HepG2 (cell line): Measurements from ENCODE around the gene GPD1. TPM values are rescaled to one million over a fixed set of nuclear protein-coding genes. Genes with fewer than 3 reads are reported as not detected.

Experiments
- ATAC-seq: fragments of 200-7000 bp; cut with Tn5 transposase; 3 replicates; pipeline ENCODE4 v1.9.1; 2020; ENCODE audit warnings: mild to moderate bottlenecking, moderate library complexity
- BruUV-seq: library from RNA; stranded (reverse); fragments of 400-500 nt; replicated peaks from 2 replicates; lab custom pipeline; 2021; lab: Mats Ljungman, UMichigan
- CTCF ChIA-PET: fragments of 300-600 bp; formaldehyde crosslinking; extraction: SDS; loops from one replicate; lab custom pipeline; 2021; ENCODE audit warnings: low total read pairs, inconsistent platforms, low intra/inter-chr PET ratio; lab: Yijun Ruan, JAX
- POLR2A ChIA-PET: fragments of 350-600 bp; sonication (Branson Sonifier 250); formaldehyde crosslinking; loops from one replicate; lab custom pipeline; 2020; ENCODE audit warnings: antibody characterized with exemption, inconsistent platforms; lab: Yijun Ruan, JAX
- DNase-seq: peaks from one replicate; pipeline ENCODE4 v3.0.0-alpha.2; 2015; ENCODE audit warnings: low spot score
- FAIRE-seq: peaks from 3 replicates; lab custom pipeline; 2011; peaks lifted over from hg19 to GRCh38; lab: Jason Lieb, UNC
- H2AFZ ChIP-seq: one replicate; pipeline ENCODE4 v1.6.1; 2011; ENCODE audit warnings: low read length, inconsistent platforms
- H3K27ac ChIP-seq: fragments of 300-600 bp; 3 replicates; pipeline ENCODE4 v1.8.0; 2011; ENCODE audit warnings: mixed run types, mild to moderate bottlenecking, mixed read lengths, low read length, inconsistent platforms; ENCODE audit not compliant: insufficient read depth; ENCODE audit errors: extremely low read length
- H3K27me3 ChIP-seq, 2 experiments: fragments of 200-600 bp in 1 of 2; 2 replicates in 1 of 2; 3 replicates in 1 of 2; pipeline versions ENCODE4 v1.6.0 to v1.8.0; 2011; ENCODE audit warnings: low read length in 2 of 2, mild to moderate bottlenecking in 2 of 2, moderate library complexity in 2 of 2, inconsistent platforms in 1 of 2; ENCODE audit not compliant: insufficient read depth in 2 of 2, control insufficient read depth in 1 of 2
- H3K36me3 ChIP-seq, 2 experiments: fragments of 200-600 bp in 1 of 2; replicated peaks in 1 of 2; 2 replicates in 1 of 2; 3 replicates in 1 of 2; pipeline versions ENCODE4 v1.5.1 to v1.8.0; 2011; ENCODE audit warnings: low read length in 2 of 2, inconsistent platforms in 1 of 2; ENCODE audit not compliant: insufficient read depth in 2 of 2, control insufficient read depth in 1 of 2
- H3K4me1 ChIP-seq: 2 replicates; pipeline ENCODE4 v1.5.1; 2012; ENCODE audit warnings: low read length, inconsistent platforms; ENCODE audit not compliant: insufficient read depth
- H3K4me2 ChIP-seq: 2 replicates; pipeline ENCODE4 v1.6.0; 2011; ENCODE audit warnings: low read depth, low read length, inconsistent platforms
- H3K4me3 ChIP-seq, 3 experiments: fragments of 200-600 bp in 1 of 3; sonication (generic), shearing (Covaris generic) in 1 of 3; replicated peaks in 1 of 3; 2 replicates each; pipeline ENCODE4 v1.5.1; 2011 to 2016; ENCODE audit warnings: low read length in 3 of 3, inconsistent platforms in 2 of 3, low read depth in 2 of 3, mild to moderate bottlenecking in 2 of 3, control low read depth in 1 of 3, mixed read lengths in 1 of 3; ENCODE audit not compliant: insufficient read depth in 1 of 3
- H3K79me2 ChIP-seq: one replicate; pipeline ENCODE4 v1.6.1; 2011; ENCODE audit warnings: low read length, inconsistent platforms; ENCODE audit not compliant: insufficient read depth
- H3K9ac ChIP-seq: 2 replicates; pipeline ENCODE4 v1.6.0; 2011; ENCODE audit warnings: mild to moderate bottlenecking, low read depth, low read length, inconsistent platforms; ENCODE audit not compliant: insufficient read depth
- H3K9me3 ChIP-seq: 2 replicates; pipeline ENCODE4 v1.5.1; 2012; ENCODE audit warnings: mild to moderate bottlenecking, low read length
- H4K20me1 ChIP-seq: 2 replicates; pipeline ENCODE4 v1.6.0; 2011; ENCODE audit warnings: inconsistent platforms, mild to moderate bottlenecking, low read length, moderate library complexity; ENCODE audit not compliant: insufficient read depth
- CEBPG ChIP-seq: IDR thresholded peaks from 2 replicates; pipeline ENCODE4 v1.6.1; 2016
- PITX1 ChIP-seq: sonication (generic); formaldehyde crosslinking; IDR thresholded peaks from 2 replicates; pipeline ENCODE4 v1.5.1; 2020; ENCODE audit warnings: mild to moderate bottlenecking, missing genetic modification reagents
- SAFB2 ChIP-seq: sonication (generic); formaldehyde crosslinking; IDR thresholded peaks from 2 replicates; pipeline ENCODE4 v1.5.1; 2020; ENCODE audit warnings: missing genetic modification reagents, low read depth, mild to moderate bottlenecking, borderline replicate concordance
- ZFP36L1 ChIP-seq: sonication (generic); formaldehyde crosslinking; IDR thresholded peaks from 2 replicates; pipeline ENCODE4 v1.8.0; 2022; ENCODE audit warnings: mild to moderate bottlenecking, missing genetic modification reagents, moderate library complexity
- ZNF644 ChIP-seq: IDR thresholded peaks from 2 replicates; pipeline ENCODE4 v1.6.1; 2016; ENCODE audit warnings: low read depth
- ZNF883 ChIP-seq: sonication (generic); formaldehyde crosslinking; IDR thresholded peaks from 2 replicates; pipeline ENCODE4 v1.5.1; 2020; ENCODE audit warnings: mild to moderate bottlenecking, missing genetic modification reagents; ENCODE audit errors: not compliant biosample characterization
- WGBS: methylation state at CpG from one replicate; pipeline ENCODE4 v1.1.6; 2017; ENCODE audit warnings: low lambda C conversion rate; 5-methylcytosine and 5-hydroxymethylcytosine counted together
- in situ Hi-C: cut with HindIII; loops from 2 replicates; pipeline ENCODE4 v1.10.0; 2017; ENCODE audit warnings: low pct_unique_long_range_greater_than_20kb; ENCODE audit not compliant: extremely low pct_ligation_motif_present
- intact Hi-C: fragments of 100-400 bp; cut with micrococcal nuclease; formaldehyde crosslinking; loops from one replicate; pipeline ENCODE4 v1.10.0; 2022; ENCODE audit not compliant: unreplicated experiment
- polyA plus RNA-seq, 8 experiments: library from polyadenylated mRNA; depleted of rRNA in 3 of 8; stranded (reverse) in 7 of 8; unstranded in 1 of 8; fragments of >200 nt; fragmentation: Illumina TruSeq in 4 of 8; extraction: Trizol in 4 of 8; gene quantifications; 2 replicates each; pipeline versions ENCODE4 v1.2.1 to v1.2.3, GENCODE V29; 2011 to 2016; ENCODE audit warnings: low read depth in 4 of 8, missing spikeins in 1 of 8, mixed read lengths in 1 of 8; ENCODE audit not compliant: insufficient read depth in 1 of 8
- total RNA-seq, 5 experiments: library from RNA; depleted of rRNA; stranded (reverse); fragments of >200 nt; fragmentation: Illumina TruSeq; extraction: Trizol; gene quantifications; 2 replicates each; pipeline ENCODE4 v1.2.3, GENCODE V29; 2016; ENCODE audit warnings: low read depth in 1 of 5
- TF ChIP-seq, protein P1 (sequence below): IDR thresholded peaks from 2 replicates; pipeline ENCODE4 v1.6.1; 2016; ENCODE audit warnings: mild to moderate bottlenecking
- TF ChIP-seq, protein P2 (sequence below): IDR thresholded peaks from 2 replicates; pipeline ENCODE4 v1.6.1; 2016; ENCODE audit warnings: low read depth
- TF ChIP-seq, protein P3 (sequence below): sonication (generic); formaldehyde crosslinking; IDR thresholded peaks from 2 replicates; pipeline ENCODE4 v1.8.0; 2022; ENCODE audit warnings: missing genetic modification reagents, low read depth, mild to moderate bottlenecking, borderline replicate concordance

GPD1 gene
- total and polyA plus RNA-seq, 2 of the 13 experiments (the other 11 are each of a cell fraction or from before 2014, with no cell fraction given): 3.7 to 30.6 TPM

DNA sequence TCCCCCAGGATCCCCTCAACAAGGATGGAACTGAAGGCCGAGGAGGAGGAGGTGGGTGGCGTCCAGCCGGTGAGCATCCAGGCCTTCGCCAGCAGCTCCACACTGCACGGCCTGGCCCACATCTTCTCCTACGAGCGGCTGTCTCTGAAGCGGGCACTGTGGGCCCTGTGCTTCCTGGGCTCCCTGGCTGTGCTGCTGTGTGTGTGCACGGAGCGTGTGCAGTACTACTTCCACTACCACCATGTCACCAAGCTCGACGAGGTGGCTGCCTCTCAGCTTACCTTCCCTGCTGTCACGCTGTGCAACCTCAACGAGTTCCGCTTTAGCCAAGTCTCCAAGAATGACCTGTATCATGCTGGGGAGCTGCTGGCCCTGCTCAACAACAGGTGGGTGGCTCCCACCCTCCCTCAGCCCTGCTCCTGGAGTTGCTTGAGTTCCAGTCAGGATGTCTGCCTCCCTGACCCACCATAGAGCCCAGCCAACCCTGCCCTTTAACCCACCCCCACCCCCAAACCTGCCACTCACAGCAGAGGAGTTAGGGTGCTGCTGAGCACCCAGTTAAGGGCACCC is 45.0 kb upstream of the GPD1 start:
- H2AFZ ChIP-seq: no peak overlapping the region
- H3K9ac ChIP-seq: no peak overlapping the region
- BruUV-seq: no TSS peak
- 63% methylated on average over 2 of the region's 15 CpGs for WGBS
- no peak overlapping the region for H3K27ac ChIP-seq
- intact Hi-C loops: no loop called here
- POLR2A ChIA-PET: no interaction called here
- peaks cover 9 to 31% of the 10 kb centered on the region in 2 experiments; a peak in 4 of 5 replicates for H3K27me3 ChIP-seq
- no peaks in the 10 kb centered on the region for H3K36me3 ChIP-seq
- H4K20me1 ChIP-seq: no peaks in the 10 kb centered on the region
- TF ChIP-seq, protein P1, sequence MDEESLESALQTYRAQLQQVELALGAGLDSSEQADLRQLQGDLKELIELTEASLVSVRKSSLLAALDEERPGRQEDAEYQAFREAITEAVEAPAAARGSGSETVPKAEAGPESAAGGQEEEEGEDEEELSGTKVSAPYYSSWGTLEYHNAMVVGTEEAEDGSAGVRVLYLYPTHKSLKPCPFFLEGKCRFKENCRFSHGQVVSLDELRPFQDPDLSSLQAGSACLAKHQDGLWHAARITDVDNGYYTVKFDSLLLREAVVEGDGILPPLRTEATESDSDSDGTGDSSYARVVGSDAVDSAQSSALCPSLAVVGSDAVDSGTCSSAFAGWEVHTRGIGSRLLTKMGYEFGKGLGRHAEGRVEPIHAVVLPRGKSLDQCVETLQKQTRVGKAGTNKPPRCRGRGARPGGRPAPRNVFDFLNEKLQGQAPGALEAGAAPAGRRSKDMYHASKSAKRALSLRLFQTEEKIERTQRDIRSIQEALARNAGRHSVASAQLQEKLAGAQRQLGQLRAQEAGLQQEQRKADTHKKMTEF: no peak
- TF ChIP-seq ZNF883 (CRISPR knock-in tag) (no peak), CEBPG (CRISPR knock-in tag) (no peak)
- TF ChIP-seq, all 625 proteins: peak for 0
- Histone ChIP-seq H3K9me3 (no peaks in the 10 kb centered on the region), H3K4me3 (no peak overlapping the region), H3K4me1 (peaks cover 24% of the 10 kb centered on the region), H3K4me2 (no peak overlapping the region), H3K79me2 (no peaks in the 10 kb centered on the region)
- DNase-seq (no peak), FAIRE-seq (no peak), ATAC-seq (no peak)
- in situ Hi-C loops: loop anchor here (5.0 to 10.0 kb wide), 2 partner anchors 87 to 194 kb away; partner anchors contain the start of gene AQP6
- CTCF ChIA-PET: interaction anchor here (4.7 kb wide), 1 partner anchor 91 kb away, joined by 65 read pairs; no protein-coding TSS in a partner anchor

DNA sequence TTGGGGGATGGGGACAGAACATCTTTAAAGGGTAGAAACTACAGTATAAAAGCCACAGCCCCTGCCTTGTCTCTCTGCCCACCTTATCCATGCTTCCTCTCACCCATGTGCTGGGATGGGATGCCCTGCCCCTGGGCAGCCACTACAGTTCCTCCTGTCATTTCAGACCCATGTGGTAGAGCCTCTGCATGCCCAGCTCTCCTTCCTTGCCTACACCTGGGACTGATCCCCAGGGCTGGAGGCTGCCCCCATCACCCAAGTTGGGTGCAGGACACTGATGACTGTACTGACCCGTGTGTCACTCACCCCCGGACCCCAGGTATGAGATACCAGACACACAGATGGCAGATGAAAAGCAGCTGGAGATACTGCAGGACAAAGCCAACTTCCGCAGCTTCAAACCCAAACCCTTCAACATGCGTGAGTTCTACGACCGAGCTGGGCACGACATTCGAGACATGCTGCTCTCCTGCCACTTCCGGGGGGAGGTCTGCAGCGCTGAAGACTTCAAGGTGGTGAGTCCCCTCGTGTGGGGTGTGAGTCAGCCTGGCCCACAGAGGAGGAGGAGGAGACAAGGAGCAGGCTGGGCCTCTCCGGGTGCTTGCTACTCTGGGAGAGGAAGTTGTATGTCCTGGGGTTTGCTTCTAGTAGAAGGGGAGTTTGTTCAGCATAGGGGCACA is 44.2 kb upstream of the GPD1 start:
- WGBS: 80% methylated on average over 10 of the region's 12 CpGs
- ATAC-seq: no peak
- Histone ChIP-seq H4K20me1 (no peaks in the 10 kb centered on the region), H3K9me3 (no peaks in the 10 kb centered on the region), H3K27ac (no peak overlapping the region), H3K79me2 (no peaks in the 10 kb centered on the region), H2AFZ (no peak overlapping the region), H3K4me1 (peaks cover 24% of the 10 kb centered on the region), H3K4me3 (no peak overlapping the region), H3K4me2 (no peak overlapping the region), H3K9ac (no peak overlapping the region), H3K27me3 (peaks cover 9 to 28% of the 10 kb centered on the region in 2 experiments; a peak in 4 of 5 replicates), H3K36me3 (no peaks in the 10 kb centered on the region)
- POLR2A ChIA-PET: no interaction called here
- CTCF ChIA-PET: no interaction called here
- FAIRE-seq: no peak
- in situ Hi-C loops (loop anchor here (5.0 to 10.0 kb wide), 2 partner anchors 87 to 195 kb away; partner anchors contain the start of gene AQP6), intact Hi-C loops (no loop called here)
- BruUV-seq: no TSS peak
- DNase-seq: no peak
- TF ChIP-seq PITX1: no peak
- TF ChIP-seq ZFP36L1: no peak
- TF ChIP-seq, protein P2, sequence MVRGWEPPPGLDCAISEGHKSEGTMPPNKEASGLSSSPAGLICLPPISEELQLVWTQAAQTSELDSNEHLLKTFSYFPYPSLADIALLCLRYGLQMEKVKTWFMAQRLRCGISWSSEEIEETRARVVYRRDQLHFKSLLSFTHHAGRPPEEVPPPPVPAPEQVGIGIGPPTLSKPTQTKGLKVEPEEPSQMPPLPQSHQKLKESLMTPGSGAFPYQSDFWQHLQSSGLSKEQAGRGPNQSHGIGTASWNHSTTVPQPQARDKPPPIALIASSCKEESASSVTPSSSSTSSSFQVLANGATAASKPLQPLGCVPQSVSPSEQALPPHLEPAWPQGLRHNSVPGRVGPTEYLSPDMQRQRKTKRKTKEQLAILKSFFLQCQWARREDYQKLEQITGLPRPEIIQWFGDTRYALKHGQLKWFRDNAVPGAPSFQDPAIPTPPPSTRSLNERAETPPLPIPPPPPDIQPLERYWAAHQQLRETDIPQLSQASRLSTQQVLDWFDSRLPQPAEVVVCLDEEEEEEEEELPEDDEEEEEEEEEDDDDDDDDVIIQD (CRISPR knock-in tag): no peak
- TF ChIP-seq, protein P3, sequence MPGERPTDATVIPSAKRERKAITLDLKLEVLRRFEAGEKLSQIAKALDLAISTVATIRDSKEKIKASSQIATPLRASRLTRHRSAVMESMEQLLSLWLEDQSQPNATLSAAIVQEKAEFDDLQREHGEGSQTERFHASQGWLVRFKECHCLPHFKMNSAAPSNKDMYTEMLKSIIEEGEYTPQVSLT: no peak
- TF ChIP-seq ZNF644 (CRISPR knock-in tag): no peak
- no peak for TF ChIP-seq SAFB2 (CRISPR knock-in tag)
- TF ChIP-seq, protein P1: no peak
- TF ChIP-seq, all 625 proteins: peak for 0
